ENCODE data around the gene DENND1C. TPM values are rescaled to one million over a fixed set of nuclear protein-coding genes. Genes with fewer than 3 reads are reported as not detected.

DENND1C gene
- total RNA-seq, 1 experiment from 2014 or later: 0.11 TPM

DNA sequence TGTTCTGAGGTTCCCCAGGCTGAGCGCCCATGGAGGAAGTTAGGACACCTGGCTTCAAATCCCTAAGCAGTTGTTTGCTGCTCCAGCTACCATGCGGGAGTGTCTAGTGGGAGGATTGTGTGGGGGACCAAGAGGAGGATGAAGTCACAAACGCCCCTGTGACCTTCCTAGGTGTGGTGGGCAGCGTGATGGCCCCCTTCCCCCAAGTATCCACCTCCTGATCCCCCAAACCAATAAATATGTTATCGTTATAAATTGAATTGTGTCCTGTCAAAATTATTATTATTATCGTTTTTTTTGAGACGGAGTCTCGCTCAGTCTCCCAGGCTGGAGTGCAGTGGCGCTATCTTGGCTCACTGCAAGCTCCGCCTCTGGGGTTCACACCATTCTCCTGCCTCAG, 47.9 kb downstream of the DENND1C start, which contains the start of gene SLC25A41:
TSS of gene SLC25A41 (minus strand) at position 101 of the 400 bp plus-strand sequence. CDS start at position 31, 70 bp downstream.
- no TSS peak for BruUV-seq (replicated peaks)
- DNase-seq (ENCODE audit: low spot score): no peak
- H3K9me3 ChIP-seq (ENCODE audit: low read depth, low read length, poor library complexity, severe bottlenecking): no peaks in the 10 kb centered on the region
- TF ChIP-seq, protein P1, sequence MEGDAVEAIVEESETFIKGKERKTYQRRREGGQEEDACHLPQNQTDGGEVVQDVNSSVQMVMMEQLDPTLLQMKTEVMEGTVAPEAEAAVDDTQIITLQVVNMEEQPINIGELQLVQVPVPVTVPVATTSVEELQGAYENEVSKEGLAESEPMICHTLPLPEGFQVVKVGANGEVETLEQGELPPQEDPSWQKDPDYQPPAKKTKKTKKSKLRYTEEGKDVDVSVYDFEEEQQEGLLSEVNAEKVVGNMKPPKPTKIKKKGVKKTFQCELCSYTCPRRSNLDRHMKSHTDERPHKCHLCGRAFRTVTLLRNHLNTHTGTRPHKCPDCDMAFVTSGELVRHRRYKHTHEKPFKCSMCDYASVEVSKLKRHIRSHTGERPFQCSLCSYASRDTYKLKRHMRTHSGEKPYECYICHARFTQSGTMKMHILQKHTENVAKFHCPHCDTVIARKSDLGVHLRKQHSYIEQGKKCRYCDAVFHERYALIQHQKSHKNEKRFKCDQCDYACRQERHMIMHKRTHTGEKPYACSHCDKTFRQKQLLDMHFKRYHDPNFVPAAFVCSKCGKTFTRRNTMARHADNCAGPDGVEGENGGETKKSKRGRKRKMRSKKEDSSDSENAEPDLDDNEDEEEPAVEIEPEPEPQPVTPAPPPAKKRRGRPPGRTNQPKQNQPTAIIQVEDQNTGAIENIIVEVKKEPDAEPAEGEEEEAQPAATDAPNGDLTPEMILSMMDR (conservative IDR thresholded peaks at IDR 0.05; ENCODE audit: low read depth, low read length): no peak
- no peak for TF ChIP-seq EZH2 (IDR thresholded peaks at IDR 0.05; ENCODE audit: borderline replicate concordance, low read depth, low read length, poor library complexity, severe bottlenecking)
- ChIA-PET CTCF (no interaction called here), POLR2A (ENCODE audit: low non-redundant PET) (no interaction called here)
- no peak within 1 kb of the TSS for H3K4me3 ChIP-seq (ENCODE audit: low read depth, low read length, poor library complexity, severe bottlenecking)
- H3K4me1 ChIP-seq (ENCODE audit: insufficient read depth, low read length, poor library complexity, severe bottlenecking): no peaks in the 10 kb centered on the region
- no peak within 1 kb of the TSS for H3K27ac ChIP-seq (ENCODE audit: low read depth, low read length, poor library complexity, severe bottlenecking)
- intact Hi-C loops (cut with micrococcal nuclease; ENCODE audit: unreplicated experiment): no loop called here
- no peaks in the 10 kb centered on the region for H3K27me3 ChIP-seq (replicated peaks; ENCODE audit: insufficient read depth, low read depth, low read length, poor library complexity)
- no peaks in the 10 kb centered on the region for H3K36me3 ChIP-seq (ENCODE audit: insufficient read depth, low read length, poor library complexity, severe bottlenecking)

DNA sequence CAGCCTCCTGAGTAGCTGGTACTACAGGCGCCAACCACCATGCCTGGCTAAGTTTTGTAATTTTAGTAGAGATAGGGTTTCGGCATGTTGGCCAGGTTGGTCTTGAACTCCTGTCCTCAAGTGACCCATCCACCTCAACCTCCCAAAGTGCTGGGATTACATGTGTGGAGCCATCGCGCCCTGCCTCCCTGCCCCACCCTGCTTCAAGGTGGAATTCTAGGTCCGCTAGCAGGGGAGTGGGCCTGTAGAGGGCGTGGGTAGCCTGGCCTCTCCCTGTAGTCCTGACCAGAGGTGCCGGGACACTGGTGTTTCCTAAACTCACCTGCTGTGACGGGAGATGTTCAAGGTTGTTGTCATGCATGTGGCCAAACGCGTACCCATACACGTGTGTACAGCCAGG, 48.4 kb downstream of the DENND1C start:
- no TSS peak for BruUV-seq (replicated peaks)
- CTCF ChIA-PET: no interaction called here
- Histone ChIP-seq H3K4me3 (ENCODE audit: low read depth, low read length, poor library complexity, severe bottlenecking) (no peak overlapping the region), H3K27ac (ENCODE audit: low read depth, low read length, poor library complexity, severe bottlenecking) (no peak overlapping the region), H3K4me1 (ENCODE audit: insufficient read depth, low read length, poor library complexity, severe bottlenecking) (no peaks in the 10 kb centered on the region), H3K9me3 (ENCODE audit: low read depth, low read length, poor library complexity, severe bottlenecking) (no peaks in the 10 kb centered on the region), H3K27me3 (replicated peaks; ENCODE audit: insufficient read depth, low read depth, low read length, poor library complexity) (no peaks in the 10 kb centered on the region), H3K36me3 (ENCODE audit: insufficient read depth, low read length, poor library complexity, severe bottlenecking) (no peaks in the 10 kb centered on the region)
- DNase-seq (ENCODE audit: low spot score): no peak
- no peak for TF ChIP-seq EZH2 (IDR thresholded peaks at IDR 0.05; ENCODE audit: borderline replicate concordance, low read depth, low read length, poor library complexity, severe bottlenecking)
- TF ChIP-seq, protein P1 (conservative IDR thresholded peaks at IDR 0.05; ENCODE audit: low read depth, low read length): no peak
- POLR2A ChIA-PET (ENCODE audit: low non-redundant PET): no interaction called here
- intact Hi-C loops (cut with micrococcal nuclease; ENCODE audit: unreplicated experiment): no loop called here

DNA sequence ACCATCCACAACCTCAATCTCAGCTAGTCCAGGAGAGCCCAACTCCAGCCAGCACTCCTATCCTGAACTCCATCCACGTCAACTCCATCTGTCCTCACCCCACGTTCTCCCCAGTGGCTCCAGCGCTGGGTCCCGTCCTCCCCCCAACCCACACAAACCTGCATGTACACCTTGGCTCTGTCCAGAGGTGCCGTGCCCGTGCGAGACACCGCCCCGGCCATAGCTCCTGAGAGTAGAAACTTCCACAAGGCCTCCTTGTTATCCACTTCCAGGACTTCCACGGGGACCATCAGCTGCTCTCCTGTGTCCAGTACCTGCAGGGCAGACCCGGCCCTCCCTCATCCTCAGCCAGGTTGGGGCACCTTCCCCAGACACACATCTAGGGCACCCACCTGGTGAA, 49.7 kb downstream of the DENND1C start:
- ChIA-PET POLR2A (ENCODE audit: low non-redundant PET) (no interaction called here), CTCF (no interaction called here)

More for the DNA sequence above, 49.7 kb downstream of the DENND1C start:
- Histone ChIP-seq H3K4me3 (ENCODE audit: low read depth, low read length, poor library complexity, severe bottlenecking) (no peak overlapping the region), H3K36me3 (ENCODE audit: insufficient read depth, low read length, poor library complexity, severe bottlenecking) (no peaks in the 10 kb centered on the region), H3K27ac (ENCODE audit: low read depth, low read length, poor library complexity, severe bottlenecking) (no peak overlapping the region), H3K27me3 (replicated peaks; ENCODE audit: insufficient read depth, low read depth, low read length, poor library complexity) (no peaks in the 10 kb centered on the region), H3K4me1 (ENCODE audit: insufficient read depth, low read length, poor library complexity, severe bottlenecking) (no peaks in the 10 kb centered on the region), H3K9me3 (ENCODE audit: low read depth, low read length, poor library complexity, severe bottlenecking) (no peaks in the 10 kb centered on the region)
- TF ChIP-seq, protein P1 (conservative IDR thresholded peaks at IDR 0.05; ENCODE audit: low read depth, low read length): no peak
- no peak for TF ChIP-seq EZH2 (IDR thresholded peaks at IDR 0.05; ENCODE audit: borderline replicate concordance, low read depth, low read length, poor library complexity, severe bottlenecking)
- DNase-seq (ENCODE audit: low spot score): no peak
- no TSS peak for BruUV-seq (replicated peaks)
- intact Hi-C loops (cut with micrococcal nuclease; ENCODE audit: unreplicated experiment): no loop called here
